ENCODE measurements around the gene HFM1.

Gene HFM1

DNA sequence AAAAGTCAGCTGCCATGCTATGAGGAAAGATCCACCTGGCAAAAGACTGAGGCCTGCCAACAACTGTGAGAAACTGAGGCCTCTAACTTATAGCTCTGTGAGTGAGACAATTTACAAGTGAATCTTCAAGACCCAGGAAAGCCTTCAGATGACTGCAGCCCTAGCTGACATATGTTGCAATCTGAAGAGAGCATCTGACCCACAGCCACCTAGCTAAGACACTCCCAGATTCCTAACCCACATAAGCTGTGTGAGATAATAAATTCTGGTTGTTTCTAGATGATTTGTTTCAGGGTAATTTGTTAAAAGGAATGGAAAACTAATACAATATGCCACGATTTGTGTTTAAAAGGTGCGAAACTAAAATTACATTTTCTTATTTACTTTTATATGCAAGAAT lies 55.1 kb downstream of the HFM1 start:
- H3K27ac ChIP-seq = no peak overlapping the region
- TF ChIP-seq, protein P1, sequence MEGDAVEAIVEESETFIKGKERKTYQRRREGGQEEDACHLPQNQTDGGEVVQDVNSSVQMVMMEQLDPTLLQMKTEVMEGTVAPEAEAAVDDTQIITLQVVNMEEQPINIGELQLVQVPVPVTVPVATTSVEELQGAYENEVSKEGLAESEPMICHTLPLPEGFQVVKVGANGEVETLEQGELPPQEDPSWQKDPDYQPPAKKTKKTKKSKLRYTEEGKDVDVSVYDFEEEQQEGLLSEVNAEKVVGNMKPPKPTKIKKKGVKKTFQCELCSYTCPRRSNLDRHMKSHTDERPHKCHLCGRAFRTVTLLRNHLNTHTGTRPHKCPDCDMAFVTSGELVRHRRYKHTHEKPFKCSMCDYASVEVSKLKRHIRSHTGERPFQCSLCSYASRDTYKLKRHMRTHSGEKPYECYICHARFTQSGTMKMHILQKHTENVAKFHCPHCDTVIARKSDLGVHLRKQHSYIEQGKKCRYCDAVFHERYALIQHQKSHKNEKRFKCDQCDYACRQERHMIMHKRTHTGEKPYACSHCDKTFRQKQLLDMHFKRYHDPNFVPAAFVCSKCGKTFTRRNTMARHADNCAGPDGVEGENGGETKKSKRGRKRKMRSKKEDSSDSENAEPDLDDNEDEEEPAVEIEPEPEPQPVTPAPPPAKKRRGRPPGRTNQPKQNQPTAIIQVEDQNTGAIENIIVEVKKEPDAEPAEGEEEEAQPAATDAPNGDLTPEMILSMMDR (conservative IDR thresholded peaks at IDR 0.05) = no peak
- TF ChIP-seq ZFX (IDR thresholded peaks at IDR 0.05) = no peak

GRCh38 chr1:91346824-91347223 lies 57.8 kb downstream of the HFM1 start:
- H3K27ac ChIP-seq = no peak overlapping the region
- TF ChIP-seq, protein P1 (conservative IDR thresholded peaks at IDR 0.05) = no peak
- TF ChIP-seq ZFX (IDR thresholded peaks at IDR 0.05) = no peak

DNA sequence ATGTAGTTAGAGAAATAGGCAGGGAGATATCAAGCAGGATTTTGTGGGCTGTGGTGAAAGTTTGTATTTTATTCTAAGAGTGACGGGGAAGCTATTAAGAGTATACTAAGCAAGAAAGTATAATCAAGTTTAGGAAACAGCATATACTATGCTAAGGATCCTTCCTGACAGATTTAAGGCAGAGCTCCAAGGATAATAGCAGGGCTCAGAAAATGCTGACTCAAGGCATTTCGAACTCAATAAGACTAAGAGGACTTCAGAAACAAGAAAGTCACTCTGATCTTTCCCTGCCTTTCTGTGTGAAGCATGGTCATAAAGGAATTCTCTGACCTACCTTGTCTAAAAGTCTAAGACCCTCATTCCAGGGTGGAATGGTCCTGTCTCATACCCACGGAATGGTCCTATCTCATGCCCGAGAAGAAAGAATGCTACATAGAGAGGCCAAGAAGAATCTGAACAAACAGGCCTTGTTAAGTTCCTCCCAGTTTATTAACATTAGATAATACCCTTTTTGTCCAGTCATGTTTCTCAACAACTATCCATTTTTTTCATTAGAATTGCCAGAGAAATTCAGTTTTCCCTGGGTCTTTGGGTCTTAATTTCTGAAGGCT lies 59.1 kb downstream of the HFM1 start:
- no peak overlapping the region for H3K27ac ChIP-seq
- TF ChIP-seq ZFX (IDR thresholded peaks at IDR 0.05) = no peak
- TF ChIP-seq, protein P1 (conservative IDR thresholded peaks at IDR 0.05) = no peak

DNA sequence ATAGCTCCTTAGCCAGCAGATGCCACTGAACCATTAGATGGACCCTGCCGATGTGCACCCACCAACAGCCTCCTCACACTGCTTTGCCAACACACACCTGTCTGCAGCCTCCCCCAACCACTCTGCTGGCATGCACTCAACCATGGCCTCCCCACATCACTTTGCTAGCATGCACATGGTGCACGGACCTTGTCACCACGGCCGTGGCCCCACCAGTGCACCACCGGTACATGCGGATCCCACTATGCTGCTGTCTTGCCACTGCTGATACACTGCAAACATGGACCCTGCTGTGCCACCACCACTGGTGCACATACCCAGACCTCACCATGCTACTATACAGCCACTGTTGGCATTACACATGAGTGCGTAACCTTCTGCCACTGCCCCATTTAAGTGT lies 66.1 kb downstream of the HFM1 start:
- H3K27ac ChIP-seq = no peak overlapping the region
- TF ChIP-seq, protein P1 (conservative IDR thresholded peaks at IDR 0.05) = no peak
- no peak for TF ChIP-seq ZFX (IDR thresholded peaks at IDR 0.05)

GRCh38 chr1:91335603-91336002 lies 69.0 kb downstream of the HFM1 start:
- TF ChIP-seq ZFX (IDR thresholded peaks at IDR 0.05) = no peak
- TF ChIP-seq, protein P1 (conservative IDR thresholded peaks at IDR 0.05) = no peak
- no peak overlapping the region for H3K27ac ChIP-seq

DNA sequence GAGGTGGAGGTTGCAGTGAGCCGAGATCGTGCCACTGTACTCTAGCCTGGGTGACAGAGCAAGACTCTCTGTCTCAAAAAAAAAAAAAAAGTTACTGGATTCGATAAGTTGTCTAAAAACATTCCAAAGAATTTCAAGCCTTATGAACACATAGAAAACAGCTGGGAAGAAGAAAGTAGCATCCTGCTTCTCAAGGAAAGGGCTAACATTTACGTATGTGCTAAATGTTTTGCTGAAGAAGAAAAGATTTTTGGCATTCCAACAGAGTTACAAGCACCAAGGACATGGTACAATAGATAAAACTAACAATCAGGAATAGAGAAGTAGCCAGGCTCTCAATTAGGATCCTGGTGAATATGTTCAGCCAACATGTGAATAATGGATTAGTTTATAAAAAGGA lies 69.8 kb downstream of the HFM1 start:
- no peak for TF ChIP-seq ZFX (IDR thresholded peaks at IDR 0.05)
- TF ChIP-seq, protein P1 (conservative IDR thresholded peaks at IDR 0.05) = no peak
- no peak overlapping the region for H3K27ac ChIP-seq

DNA sequence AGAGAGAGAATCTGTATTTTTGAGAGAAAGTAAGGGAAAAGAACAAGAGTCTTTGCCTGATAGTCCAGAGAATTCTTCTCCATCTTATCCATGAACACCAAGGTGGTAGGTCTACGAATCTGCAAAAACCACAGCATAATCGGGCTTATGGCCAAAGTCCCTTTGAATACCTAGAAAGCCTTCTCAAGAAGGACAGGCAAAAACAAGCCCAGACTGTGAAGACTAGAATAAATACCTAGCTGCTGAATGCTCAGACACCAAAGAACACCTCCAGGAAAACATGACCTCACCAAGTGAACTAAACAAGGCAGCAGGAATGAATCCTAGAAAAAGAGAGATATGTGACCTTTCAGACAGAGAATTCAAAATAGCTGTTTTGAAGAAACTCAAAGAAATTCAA lies 79.2 kb downstream of the HFM1 start:
- no peak for TF ChIP-seq ZFX (IDR thresholded peaks at IDR 0.05)
- TF ChIP-seq, protein P1 (conservative IDR thresholded peaks at IDR 0.05) = no peak
- no peak overlapping the region for H3K27ac ChIP-seq
